Ovary (tissue), 9 donors: ENCODE measurements around the gene A1BG. TPM values are rescaled to one million over a fixed set of nuclear protein-coding genes. Genes with fewer than 3 reads are reported as not detected.

Source experiments
- DNase-seq, 5 donors: peaks; one replicate each; pipeline ENCODE4 v3.0.0-alpha.2; 2019 to 2020
- H3K27ac ChIP-seq, 2 donors: fragments of 200-600 bp; one replicate each; pipeline versions ENCODE4 v1.5.1 to v1.8.0; 2019 to 2022
- H3K27me3 ChIP-seq: fragments of 200-600 bp; one replicate; pipeline ENCODE4 v1.8.0; 2022
- H3K36me3 ChIP-seq: fragments of 200-600 bp; sonication (generic); one replicate; pipeline ENCODE4 v1.5.1; 2019
- H3K4me1 ChIP-seq: one replicate; pipeline ENCODE4 v1.8.1; 2013; ENCODE audit warnings: mild to moderate bottlenecking, moderate library complexity; ENCODE audit not compliant: insufficient read depth
- H3K4me3 ChIP-seq: fragments of 200-600 bp; sonication (generic); one replicate; pipeline ENCODE4 v1.5.1; 2017
- H3K9me3 ChIP-seq, 2 donors: fragments of 200-600 bp in 1 of 2; sonication (generic) in 1 of 2; one replicate each; pipeline versions ENCODE4 v1.5.1 to v1.8.1; 2013 to 2019; ENCODE audit warnings: mild to moderate bottlenecking in 1 of 2, moderate library complexity in 1 of 2
- EP300 ChIP-seq: sonication (generic); formaldehyde crosslinking; IDR thresholded peaks from one replicate; pipeline ENCODE4 v1.6.1; 2017; ENCODE audit warnings: antibody characterized with exemption
- POLR2A ChIP-seq: fragments of 450-650 bp; IDR thresholded peaks from one replicate; pipeline ENCODE4 v1.6.1; 2017; ENCODE audit warnings: antibody characterized with exemption, mild to moderate bottlenecking, moderate library complexity
- WGBS, 3 donors: extraction: QIAGEN DNeasy Blood & Tissue Kit in 1 of 3; methylation state at CpG; one replicate each; pipeline versions ENCODE4 v1.1.5 to v1.1.7; 2013 to 2017; 5-methylcytosine and 5-hydroxymethylcytosine counted together
- intact Hi-C, 4 donors: fragments of 100-400 bp; cut with DNase I; formaldehyde crosslinking; loops; one replicate each; pipeline versions ENCODE4 v1.11.0 to v1.15.1; 2022 to 2023
- polyA plus RNA-seq, 2 donors: library from polyadenylated mRNA; stranded (reverse); fragments of 200-250 nt in 1 of 2; fragments of 350-450 nt in 1 of 2; fragmentation: Illumina TruSeq in 1 of 2; extraction: RNeasy Lipid Tissue Mini Kit (QIAGEN cat#74804) in 1 of 2; gene quantifications; one replicate each; pipeline ENCODE4 v1.2.3, GENCODE V29; 2013 to 2014
- total RNA-seq, 7 donors: library from RNA; depleted of rRNA in 2 of 7; stranded (reverse); fragments of >200 nt in 2 of 7; fragmentation: NEBNext Ultra II Directional in 3 of 7; extraction: Animal tissue kit (Norgen Biotek cat#: 25700) in 3 of 7; gene quantifications; one replicate each; pipeline versions ENCODE4 v1.1.0 to v1.2.4, GENCODE V29; 2016 to 2023
- TF ChIP-seq, protein P1 (sequence below), 3 donors: fragments of 450-650 bp in 2 of 3; fragments of 200-600 bp in 1 of 3; IDR thresholded peaks; one replicate each; pipeline versions ENCODE4 v1.5.1 to v1.8.0; 2016 to 2022; ENCODE audit warnings: antibody characterized with exemption in 3 of 3, mild to moderate bottlenecking in 1 of 3
- donor health status: DM: no; HTN: no; CAD: no; lungs with moderate emphysema.
- donor health status: DM: no; HTN: no; CAD: no.
- donor health status: Bipolar disorder and iron deficiency.
- donor health status: DM: yes; HTN: yes; CAD: no.
- donor health status: DM: no; HTN: no; CAD: no.
- donor health status: DM: yes; HTN: yes; CAD: no.

The A1BG gene
- total and polyA plus RNA-seq, 9 donors: 0.38 to 32.4 (median 4.8) TPM

DNA sequence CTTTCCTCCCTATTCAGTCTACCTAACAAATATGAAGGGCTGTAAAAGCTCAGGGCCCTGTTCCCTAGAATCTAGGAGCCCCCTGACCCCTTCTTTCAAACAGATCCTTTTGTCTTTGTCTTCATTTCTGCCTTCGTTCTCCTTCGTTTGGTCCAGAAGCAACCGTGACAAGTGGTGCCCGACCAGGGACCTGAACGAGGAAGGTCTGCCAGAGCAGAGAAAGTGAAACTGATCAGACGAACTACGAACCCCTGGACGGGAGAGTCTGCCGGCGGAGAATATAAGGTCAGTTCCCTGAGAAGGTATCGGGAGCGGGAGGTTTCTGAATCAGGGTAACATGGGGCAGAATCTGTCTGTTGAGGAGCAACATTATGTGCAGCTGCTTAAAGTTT, 47.4 kb downstream of the A1BG start:
- no peaks in the 10 kb centered on the region for H3K9me3 ChIP-seq
- DNase-seq: no peak
- TF ChIP-seq, protein P1, sequence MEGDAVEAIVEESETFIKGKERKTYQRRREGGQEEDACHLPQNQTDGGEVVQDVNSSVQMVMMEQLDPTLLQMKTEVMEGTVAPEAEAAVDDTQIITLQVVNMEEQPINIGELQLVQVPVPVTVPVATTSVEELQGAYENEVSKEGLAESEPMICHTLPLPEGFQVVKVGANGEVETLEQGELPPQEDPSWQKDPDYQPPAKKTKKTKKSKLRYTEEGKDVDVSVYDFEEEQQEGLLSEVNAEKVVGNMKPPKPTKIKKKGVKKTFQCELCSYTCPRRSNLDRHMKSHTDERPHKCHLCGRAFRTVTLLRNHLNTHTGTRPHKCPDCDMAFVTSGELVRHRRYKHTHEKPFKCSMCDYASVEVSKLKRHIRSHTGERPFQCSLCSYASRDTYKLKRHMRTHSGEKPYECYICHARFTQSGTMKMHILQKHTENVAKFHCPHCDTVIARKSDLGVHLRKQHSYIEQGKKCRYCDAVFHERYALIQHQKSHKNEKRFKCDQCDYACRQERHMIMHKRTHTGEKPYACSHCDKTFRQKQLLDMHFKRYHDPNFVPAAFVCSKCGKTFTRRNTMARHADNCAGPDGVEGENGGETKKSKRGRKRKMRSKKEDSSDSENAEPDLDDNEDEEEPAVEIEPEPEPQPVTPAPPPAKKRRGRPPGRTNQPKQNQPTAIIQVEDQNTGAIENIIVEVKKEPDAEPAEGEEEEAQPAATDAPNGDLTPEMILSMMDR (IDR thresholded peaks at IDR 0.05): no peak
- TF ChIP-seq EP300 (no peak), POLR2A (no peak)
- peaks cover 2% of the 10 kb centered on the region for H3K4me1 ChIP-seq
- no peaks in the 10 kb centered on the region for H3K36me3 ChIP-seq
- H3K27me3 ChIP-seq: no peaks in the 10 kb centered on the region
- 59 to 75% (median 68%) methylated on average over 12 of the region's 12 CpGs for WGBS, 3 donors
- no peak overlapping the region for H3K27ac ChIP-seq
- H3K4me3 ChIP-seq: peak overlapping the region; percentile 89
- intact Hi-C loops: no loop called here

DNA sequence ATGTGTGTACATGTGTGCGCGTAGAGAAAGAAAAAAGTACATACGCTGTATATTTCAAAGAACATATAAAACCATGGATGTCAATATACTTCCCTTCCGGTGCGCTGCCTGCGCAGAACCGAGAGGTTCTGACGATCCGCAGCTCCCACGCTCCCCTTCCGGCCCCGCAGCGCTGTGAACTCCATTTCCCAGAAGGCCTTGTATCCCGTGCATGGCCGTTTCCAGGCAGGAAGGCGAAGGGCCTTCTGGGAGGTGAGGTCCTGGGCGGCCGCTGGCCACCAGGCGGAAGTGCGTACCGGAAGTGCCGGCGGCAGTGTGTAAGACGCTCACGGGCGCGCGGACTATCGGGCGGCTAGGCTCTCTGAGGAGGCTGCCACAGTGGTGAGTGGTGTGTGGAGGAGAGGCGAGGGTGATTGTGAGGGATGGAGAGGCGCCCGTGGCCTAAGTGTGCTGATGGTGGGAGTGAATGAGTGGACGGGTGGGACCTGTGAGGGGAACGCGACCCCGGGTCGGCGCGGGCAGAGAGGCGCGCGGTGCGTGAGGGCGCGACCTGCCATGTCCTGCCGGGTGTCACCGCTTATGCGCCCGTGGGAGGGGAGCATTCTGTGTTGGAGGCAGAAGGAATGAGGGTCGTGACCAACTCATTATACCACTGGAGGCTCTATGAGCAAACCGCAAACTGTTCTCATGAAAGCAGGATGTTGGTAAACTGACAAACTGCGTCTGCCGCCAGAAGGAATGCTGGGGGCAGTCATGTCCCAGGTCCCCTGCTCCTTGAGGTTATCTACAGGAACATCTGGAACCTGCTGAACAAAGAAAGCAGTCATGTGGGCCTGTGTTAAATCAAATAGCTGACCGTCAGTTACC, 48.0 kb downstream of the A1BG start, which contains the start of gene ERVK3-1:
Gene ERVK3-1, plus strand, starts transcription at position 313 of the 867 bp plus-strand sequence. CDS start 6,792 bp downstream, outside the sequence.
- intact Hi-C loops: no loop called here

DNA sequence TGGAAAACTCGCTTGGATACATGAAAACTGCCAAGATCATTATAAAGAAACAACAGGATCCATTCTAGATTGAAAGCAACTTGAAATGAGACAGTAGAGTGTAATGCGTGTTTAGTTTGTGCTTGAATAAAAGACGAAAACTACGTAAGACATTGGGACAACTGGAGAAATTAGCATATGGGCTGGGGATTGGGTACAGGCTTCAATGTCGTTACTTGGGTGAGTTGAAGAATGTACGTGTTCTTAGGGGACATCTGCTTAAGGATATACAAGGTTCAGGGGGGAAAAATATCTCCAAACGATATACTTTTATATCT, 48.6 kb downstream of the A1BG start:
- Histone ChIP-seq H3K27me3 (no peaks in the 10 kb centered on the region), H3K4me1 (peaks cover 2% of the 10 kb centered on the region), H3K4me3 (peak overlapping the region; percentile 89), H3K27ac (peak overlapping the region in 1 of 2 donors; percentile 56), H3K9me3 (no peaks in the 10 kb centered on the region), H3K36me3 (no peaks in the 10 kb centered on the region)
- intact Hi-C loops: no loop called here
- DNase-seq: no peak
- 11 to 13% (median 12%) methylated on average over 7 of the region's 7 CpGs for WGBS, 3 donors
- TF ChIP-seq POLR2A: no peak
- no peak for TF ChIP-seq EP300
- TF ChIP-seq, protein P1 (IDR thresholded peaks at IDR 0.05): no peak

More for the DNA sequence above, 48.0 kb downstream of the A1BG start, which contains the start of gene ERVK3-1:
- Histone ChIP-seq H3K9me3 (no peaks in the 10 kb centered on the region), H3K27ac (peak within 1 kb of the TSS in 1 of 2 donors; percentile 56), H3K36me3 (no peaks in the 10 kb centered on the region), H3K4me3 (peak within 1 kb of the TSS; percentile 89), H3K27me3 (no peaks in the 10 kb centered on the region), H3K4me1 (peaks cover 2% of the 10 kb centered on the region)
- WGBS, 3 donors: 0 to 1% (median 0%) methylated on average over 55 of the region's 55 CpGs
- TF ChIP-seq POLR2A: peak; percentile 85
- TF ChIP-seq EP300: peak; percentile 77
- TF ChIP-seq, protein P1 (IDR thresholded peaks at IDR 0.05): peak; percentile 27 to 77 (median 62)
- DNase-seq: peak; percentile 92 to 96 (median 93)

DNA sequence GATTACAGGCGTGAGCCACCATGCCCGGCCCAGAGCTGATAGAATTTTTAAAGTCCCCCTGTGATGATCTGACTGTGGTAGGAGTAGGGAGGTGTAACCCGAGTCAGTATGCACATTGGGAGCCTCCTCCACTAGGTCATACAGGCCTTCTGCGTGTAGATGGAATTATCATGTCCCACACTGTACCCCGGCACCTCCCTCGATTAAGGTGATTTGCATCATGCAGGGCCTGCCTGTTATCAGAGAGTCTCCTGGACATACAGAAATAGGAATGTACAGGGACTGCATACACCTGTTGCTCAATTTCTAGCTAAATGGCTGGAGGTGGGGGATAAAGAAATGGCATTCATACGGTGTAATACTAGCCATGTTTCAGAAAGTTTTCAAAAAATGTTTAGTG, 49.0 kb downstream of the A1BG start:
- H3K36me3 ChIP-seq: no peaks in the 10 kb centered on the region
- no peak for TF ChIP-seq POLR2A
- no peak for TF ChIP-seq EP300
- TF ChIP-seq, protein P1 (IDR thresholded peaks at IDR 0.05): no peak
- H3K27me3 ChIP-seq: no peaks in the 10 kb centered on the region
- H3K27ac ChIP-seq: no peak overlapping the region
- intact Hi-C loops: no loop called here
- no peaks in the 10 kb centered on the region for H3K9me3 ChIP-seq
- peaks cover 2% of the 10 kb centered on the region for H3K4me1 ChIP-seq
- WGBS, 3 donors: 78 to 88% (median 81%) methylated on average over 7 of the region's 7 CpGs
- H3K4me3 ChIP-seq: no peak overlapping the region
- no peak for DNase-seq
